ENCODE data around the gene NEK6. TPM values are rescaled to one million over a fixed set of nuclear protein-coding genes. Genes with fewer than 3 reads are reported as not detected.

Gene NEK6
- total and polyA plus RNA-seq, 2 of the 8 experiments (the other 6 are each of a cell fraction or from before 2014, with no cell fraction given) = 17.7 to 19.7 TPM

DNA sequence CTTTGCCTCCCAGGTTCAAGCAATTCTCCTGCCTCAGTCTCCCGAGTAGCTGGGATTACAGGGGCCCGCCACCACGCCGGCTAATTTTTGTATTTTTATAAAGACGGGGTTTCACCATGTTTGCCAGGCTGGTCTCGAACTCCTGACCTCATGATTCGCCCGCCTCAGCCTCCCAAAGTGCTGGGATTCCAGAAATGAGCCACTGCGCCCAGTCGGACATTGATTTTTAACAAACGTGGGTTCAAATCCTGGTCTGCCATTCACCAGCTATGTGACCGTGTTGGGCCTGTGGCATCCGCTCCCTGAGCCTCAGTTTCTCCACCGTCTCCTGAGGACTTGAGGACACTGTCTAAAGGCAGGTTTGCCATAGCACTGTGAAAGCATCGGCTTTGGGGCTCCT is 41.8 kb upstream of the NEK6 start:
- DNase-seq (ENCODE audit: low read depth in 1 of 2, low spot score in 2 of 2) = no peak
- H4K8ac ChIP-seq (ENCODE audit: extremely low read depth, insufficient read depth, low read length) = no peak overlapping the region
- CTCF ChIA-PET (ENCODE audit: partially characterized antibody) = interaction anchor here (0.6 to 4.0 kb wide), 4 partner anchors 12 to 178 kb away, joined by 3 to 17 read pairs (median 3); no protein-coding TSS in a partner anchor

More for the DNA sequence above, 41.8 kb upstream of the NEK6 start:
- H3K23ac ChIP-seq (ENCODE audit: insufficient read length) = no peak overlapping the region
- no peaks in the 10 kb centered on the region for H3K36me3 ChIP-seq (ENCODE audit: control insufficient read depth in 2 of 4, insufficient read depth in 4 of 4, low read length in 3 of 4)
- H3K9ac ChIP-seq (replicated peaks in 1 of 4; ENCODE audit: extremely low read depth in 1 of 4, low read depth in 3 of 4, low read length in 3 of 4) = no peak overlapping the region
- no peaks in the 10 kb centered on the region for H3K9me3 ChIP-seq (ENCODE audit: insufficient read depth in 2 of 2, low read depth in 1 of 2, low read length in 1 of 2)
- WGBS, 2 experiments (ENCODE audit: extremely low coverage in 1 of 2, insufficient coverage in 1 of 2, insufficient read length in 1 of 2, insufficient replicate concordance in 2 of 2, low coverage in 1 of 2, low lambda C conversion rate in 2 of 2, missing lambda C conversion rate in 1 of 2) = 87% methylated on average over 14 of the region's 15 CpGs; no CpG with 5 or more reads in 1 of the 2 experiments
- H2AFZ ChIP-seq (ENCODE audit: low read length) = no peak overlapping the region
- H4K91ac ChIP-seq (replicated peaks; ENCODE audit: insufficient read length, low read length) = no peak overlapping the region
- H3K56ac ChIP-seq (replicated peaks; ENCODE audit: insufficient read length, low read depth, low read length) = no peak overlapping the region
- H2BK20ac ChIP-seq (ENCODE audit: low read length) = no peak overlapping the region
- POLR2A ChIA-PET (ENCODE audit: partially characterized antibody) = interaction anchor here (0.6 kb wide), 1 partner anchor 238 kb away, joined by 3 read pairs; no protein-coding TSS in a partner anchor
- no peak overlapping the region for H3K14ac ChIP-seq (ENCODE audit: insufficient read length)
- no peak overlapping the region for H3K27ac ChIP-seq (ENCODE audit: low read depth, low read length)
- H3K18ac ChIP-seq (ENCODE audit: extremely low read depth, low read length) = no peak overlapping the region
- no peak for TF ChIP-seq EZH2 (IDR thresholded peaks at IDR 0.05; ENCODE audit: low read depth, low read length, severe bottlenecking)
- no peak for TF ChIP-seq TCF12 (IDR thresholded peaks at IDR 0.05; ENCODE audit: low read depth, low read length)
- TF ChIP-seq TAF7 (optimal IDR thresholded peaks at IDR 0.05; ENCODE audit: borderline replicate concordance, low read depth, low read length) = no peak
- TF ChIP-seq, protein P1, sequence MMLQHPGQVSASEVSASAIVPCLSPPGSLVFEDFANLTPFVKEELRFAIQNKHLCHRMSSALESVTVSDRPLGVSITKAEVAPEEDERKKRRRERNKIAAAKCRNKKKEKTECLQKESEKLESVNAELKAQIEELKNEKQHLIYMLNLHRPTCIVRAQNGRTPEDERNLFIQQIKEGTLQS (IDR thresholded peaks at IDR 0.05; ENCODE audit: insufficient read depth, low read depth, low read length) = no peak
- TF ChIP-seq, protein P2, sequence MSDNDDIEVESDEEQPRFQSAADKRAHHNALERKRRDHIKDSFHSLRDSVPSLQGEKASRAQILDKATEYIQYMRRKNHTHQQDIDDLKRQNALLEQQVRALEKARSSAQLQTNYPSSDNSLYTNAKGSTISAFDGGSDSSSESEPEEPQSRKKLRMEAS (IDR thresholded peaks at IDR 0.05) = no peak
- no peak overlapping the region for H2BK120ac ChIP-seq (replicated peaks; ENCODE audit: low read depth, low read length)
- no peaks in the 10 kb centered on the region for H3K79me2 ChIP-seq (ENCODE audit: control insufficient read depth in 1 of 2, insufficient read depth in 2 of 2, low read length in 2 of 2)
- no peak for FAIRE-seq
- H4K5ac ChIP-seq (ENCODE audit: insufficient read length, low read depth, low read length) = no peak overlapping the region
- H2BK15ac ChIP-seq (ENCODE audit: low read length) = no peak overlapping the region
- H3K79me1 ChIP-seq (ENCODE audit: low read depth, low read length) = no peaks in the 10 kb centered on the region
- no peak overlapping the region for H3K4me2 ChIP-seq (ENCODE audit: insufficient read depth in 1 of 2, low read depth in 2 of 2, low read length in 2 of 2)
- H4K20me1 ChIP-seq (replicated peaks in 1 of 2; ENCODE audit: control insufficient read depth in 1 of 2, insufficient read depth in 2 of 2, low read length in 2 of 2) = no peaks in the 10 kb centered on the region
- no peaks in the 10 kb centered on the region for H3K27me3 ChIP-seq (replicated peaks in 1 of 4; ENCODE audit: control insufficient read depth in 3 of 4, extremely low read depth in 1 of 4, insufficient read depth in 3 of 4, low read length in 3 of 4)
- no peak overlapping the region for H2BK5ac ChIP-seq (ENCODE audit: low read depth, low read length)
- H3K4me1 ChIP-seq (replicated peaks in 1 of 4; ENCODE audit: control insufficient read depth in 3 of 4, insufficient read depth in 4 of 4, low read length in 3 of 4) = peaks cover 0 to 3% (median 0%) of the 10 kb centered on the region in 4 experiments; a peak in 1 of 7 replicates
- no peak overlapping the region for H2AK5ac ChIP-seq (ENCODE audit: low read depth, low read length)
- no peak overlapping the region for H2BK12ac ChIP-seq (ENCODE audit: low read depth, low read length)
- no peak overlapping the region for H3K4ac ChIP-seq (replicated peaks; ENCODE audit: insufficient read length, low read depth, low read length)
- H3K4me3 ChIP-seq (ENCODE audit: extremely low read depth in 1 of 4, insufficient read depth in 2 of 4, low read depth in 3 of 4, low read length in 4 of 4) = no peak overlapping the region
- no peaks in the 10 kb centered on the region; the same call in 1 of the 2 replicates for H3K23me2 ChIP-seq (ENCODE audit: low read depth, low read length)

Data from H1 (cell line).